Umbilical cord (tissue), 2 donors: ENCODE data around the gene ROCK2. TPM values are rescaled to one million over a fixed set of nuclear protein-coding genes. Genes with fewer than 3 reads are reported as not detected.
A peak's percentile ranks its signal among the peaks of the same experiment; 100 is the strongest.

ENCODE experiments used
- DNase-seq: peaks from one replicate; pipeline ENCODE4 v3.0.0-alpha.2; 2015; ENCODE audit warnings: low spot score
- total RNA-seq: library from RNA; depleted of rRNA; stranded (reverse); fragments of >200 nt; gene quantifications from one replicate; pipeline ENCODE4 v1.2.3, GENCODE V29; 2014; ENCODE audit warnings: low replicate concordance; ENCODE audit not compliant: insufficient read depth

Gene ROCK2
- total RNA-seq, 1 donor from 2014 or later, result 106 TPM

GRCh38 chr2:11367170-11367730, 22.8 kb upstream of the ROCK2 start:
- no peak for DNase-seq

GRCh38 chr2:11366326-11366741, 21.9 kb upstream of the ROCK2 start:
- no peak for DNase-seq

GRCh38 chr2:11365096-11365879, 20.9 kb upstream of the ROCK2 start:
- DNase-seq, result no peak

GRCh38 chr2:11364565-11364887, 20.1 kb upstream of the ROCK2 start:
- DNase-seq, result no peak

GRCh38 chr2:11363868-11364564, 19.6 kb upstream of the ROCK2 start:
- DNase-seq, result no peak

- DNase-seq, result no peak
These were observed 15.4 kb upstream of the ROCK2 start for GRCh38 chr2:11359865-11360264.

- peak; percentile 56 for DNase-seq
These were observed 13.1 kb upstream of the ROCK2 start for GRCh38 chr2:11357428-11357972.

- DNase-seq, result no peak
These were observed 12.3 kb upstream of the ROCK2 start for GRCh38 chr2:11356764-11357163.

GRCh38 chr2:11355194-11356053, 11.0 kb upstream of the ROCK2 start:
- no peak for DNase-seq

GRCh38 chr2:11354363-11355154, 10.1 kb upstream of the ROCK2 start:
- no peak for DNase-seq

- DNase-seq, result no peak
These were observed 8.5 kb upstream of the ROCK2 start for GRCh38 chr2:11352781-11353537.

GRCh38 chr2:11348209-11348749, 3.8 kb upstream of the ROCK2 start:
- DNase-seq, result no peak

- DNase-seq, result no peak
These were observed 3.0 kb upstream of the ROCK2 start for GRCh38 chr2:11347403-11347959.

GRCh38 chr2:11346023-11346482, 1.6 kb upstream of the ROCK2 start:
- peak; percentile 59 for DNase-seq

GRCh38 chr2:11344956-11345677, 681 bp upstream of the ROCK2 start:
- DNase-seq, result peak; percentile 89

- DNase-seq, result no peak
These were observed 640 bp downstream of the ROCK2 start for GRCh38 chr2:11343650-11344341.

- DNase-seq, result peak; percentile 57
These were observed 1.1 kb downstream of the ROCK2 start for GRCh38 chr2:11343368-11343649.
